Metanephros (tissue), 2 donors: ENCODE results near the gene SUPT6H. TPM values are rescaled to one million over a fixed set of nuclear protein-coding genes. Genes with fewer than 3 reads are reported as not detected.

ENCODE experiments used
- small RNA-seq: library from RNA; depleted of rRNA; stranded (forward); fragments of <200 nt; gene quantifications from one replicate; pipeline ENCODE3, GENCODE V24; 2014; ENCODE audit warnings: low replicate concordance
- total RNA-seq: library from RNA; depleted of rRNA; stranded (reverse); fragments of >200 nt; gene quantifications from one replicate; pipeline ENCODE4 v1.2.3, GENCODE V29; 2014

The SUPT6H gene
- 88.8 TPM for total RNA-seq

GRCh38 chr17:28661635-28662526, at the start of gene SUPT6H, which contains the start of gene SDF2:
Gene SUPT6H (plus strand): TSS chr17:28662205. CDS start chr17:28673402, 11,197 bp downstream.
Gene SDF2 (minus strand): TSS chr17:28661906. CDS start chr17:28661876, 30 bp downstream.

GRCh38 chr17:28613931-28614381, 48.0 kb upstream of the SUPT6H start, which contains the start of gene RSKR:
Gene RSKR (minus strand): TSS chr17:28614185. CDS start chr17:28614161, 24 bp downstream.

GRCh38 chr17:28644787-28645575, 17.0 kb upstream of the SUPT6H start, which contains the start of gene BLTP2:
Gene BLTP2 (minus strand): TSS chr17:28645158. CDS start chr17:28645056, 102 bp downstream.

GRCh38 chr17:28711723-28712031, 49.7 kb downstream of the SUPT6H start, which contains the start of gene PROCA1:
Gene PROCA1 (minus strand): TSS chr17:28711888. CDS start chr17:28711660, 228 bp downstream.

GRCh38 chr17:28717578-28718332, 55.8 kb downstream of the SUPT6H start, which contains the start of gene RAB34:
Gene RAB34 (minus strand): TSS chr17:28717868. CDS start chr17:28717266, 602 bp downstream.

GRCh38 chr17:28726226-28726626, 64.2 kb downstream of the SUPT6H start, which contains the start of gene TLCD1:
Gene TLCD1 (minus strand): TSS chr17:28726233. CDS start chr17:28726097, 136 bp downstream.

GRCh38 chr17:28728364-28729200, 66.6 kb downstream of the SUPT6H start, which contains the start of gene NEK8:
Gene NEK8 (plus strand): TSS chr17:28728788. CDS start chr17:28728814, 26 bp downstream.

GRCh38 chr17:28743243-28744103, 81.5 kb downstream of the SUPT6H start, which contains the start of gene TRAF4:
Gene TRAF4 (plus strand): TSS chr17:28744011. CDS start chr17:28744113, 102 bp downstream.

Small RNAs within 50 kb of the gene (small RNA-seq; reads per million reads assigned to genes)
- gene SNORD42A: not detected
- not detected for gene SNORD42B
- gene SNORD4A: not detected
- gene SNORD4B: not detected

Other genes with a start within 250 kb of the SUPT6H start
- gene SLC13A2, start 188.6 kb upstream of the SUPT6H start, total RNA-seq: 1.9 TPM
- 0.23 TPM for gene FOXN1, start 155.9 kb upstream of the SUPT6H start, total RNA-seq
- 102 TPM for gene UNC119, start 109.6 kb upstream of the SUPT6H start, total RNA-seq
- 75.0 TPM for gene PIGS, start 90.7 kb upstream of the SUPT6H start, total RNA-seq
- gene ALDOC, start 85.3 kb upstream of the SUPT6H start, total RNA-seq: 15.1 TPM
- 26.7 TPM for gene SPAG5, start 63.2 kb upstream of the SUPT6H start, total RNA-seq
- 16.0 TPM for gene RSKR, start 48.0 kb upstream of the SUPT6H start, total RNA-seq
- gene BLTP2, start 17.0 kb upstream of the SUPT6H start, total RNA-seq: 119 TPM
- gene SDF2, start 299 bp upstream of the SUPT6H start, total RNA-seq: 43.9 TPM
- gene PROCA1, start 49.7 kb downstream of the SUPT6H start, total RNA-seq: 3.3 TPM
- gene RAB34, start 55.7 kb downstream of the SUPT6H start, total RNA-seq: 110 TPM
- gene RPL23A, start 57.8 kb downstream of the SUPT6H start, total RNA-seq: 613 TPM
- 6.1 TPM for gene TLCD1, start 64.0 kb downstream of the SUPT6H start, total RNA-seq
- gene NEK8, start 66.6 kb downstream of the SUPT6H start, total RNA-seq: 7.1 TPM
- 141 TPM for gene TRAF4, start 81.8 kb downstream of the SUPT6H start, total RNA-seq
- 9.5 TPM for gene FAM222B, start 180.6 kb downstream of the SUPT6H start, total RNA-seq
- 38.7 TPM for gene ERAL1, start 192.8 kb downstream of the SUPT6H start, total RNA-seq
- 49.9 TPM for gene FLOT2, start 235.5 kb downstream of the SUPT6H start, total RNA-seq
- gene DHRS13, start 240.9 kb downstream of the SUPT6H start, total RNA-seq: 18.7 TPM